Tibial artery (tissue), 4 donors: Measurements from ENCODE around the gene RPL13.

ENCODE experiments used
- DNase-seq, 2 donors: peaks; one replicate each; pipeline ENCODE4 v3.0.0-alpha.2; 2019
- H3K27ac ChIP-seq, 2 donors: fragments of 200-600 bp; sonication (generic) in 1 of 2; 1 replicate in 1 of 2; 2 replicates in 1 of 2; pipeline ENCODE4 v1.5.1; 2018 to 2019; ENCODE audit warnings: mild to moderate bottlenecking in 1 of 2
- H3K27me3 ChIP-seq, 2 donors: fragments of 200-600 bp; sonication (generic) in 1 of 2; one replicate each; pipeline versions ENCODE4 v1.5.1 to v1.6.0; 2016 to 2019
- H3K36me3 ChIP-seq, 3 donors: fragments of 200-600 bp; sonication (generic) in 2 of 3; one replicate each; pipeline ENCODE4 v1.5.1; 2016 to 2019; ENCODE audit warnings: mild to moderate bottlenecking in 2 of 3
- H3K4me1 ChIP-seq, 4 donors: fragments of 200-600 bp; sonication (generic) in 2 of 4; 1 replicate in 3 of 4; 2 replicates in 1 of 4; pipeline ENCODE4 v1.5.1; 2016 to 2019
- H3K4me3 ChIP-seq, 2 donors: fragments of 200-600 bp; sonication (generic) in 1 of 2; 1 replicate in 1 of 2; 2 replicates in 1 of 2; pipeline ENCODE4 v1.5.1; 2018 to 2019; ENCODE audit warnings: mild to moderate bottlenecking in 2 of 2
- H3K9me3 ChIP-seq, 3 donors: fragments of 200-600 bp; sonication (generic) in 1 of 3; one replicate each; pipeline ENCODE4 v1.5.1; 2016 to 2019
- intact Hi-C: fragments of 100-400 bp; cut with DNase I; formaldehyde crosslinking; loops from one replicate; pipeline ENCODE4 v1.15.0; 2023; ENCODE audit warnings: low total_unique reads
- TF ChIP-seq, protein P1 (sequence below), 2 experiments: fragments of 200-600 bp in 1 of 2; fragments of 450-650 bp in 1 of 2; IDR thresholded peaks; one replicate each; pipeline ENCODE4 v1.5.1; 2017 to 2019; ENCODE audit warnings: antibody characterized with exemption in 2 of 2, mild to moderate bottlenecking in 1 of 2, moderate library complexity in 1 of 2

RPL13 gene

GRCh38 chr16:89596061-89596689 is 35.7 kb downstream of the RPL13 start:
- DNase-seq = no peak
- Histone ChIP-seq H3K4me1 (no peaks in the 10 kb centered on the region), H3K36me3 (no peaks in the 10 kb centered on the region), H3K4me3 (no peak overlapping the region), H3K27ac (no peak overlapping the region), H3K9me3 (no peaks in the 10 kb centered on the region), H3K27me3 (no peaks in the 10 kb centered on the region)
- TF ChIP-seq, protein P1, sequence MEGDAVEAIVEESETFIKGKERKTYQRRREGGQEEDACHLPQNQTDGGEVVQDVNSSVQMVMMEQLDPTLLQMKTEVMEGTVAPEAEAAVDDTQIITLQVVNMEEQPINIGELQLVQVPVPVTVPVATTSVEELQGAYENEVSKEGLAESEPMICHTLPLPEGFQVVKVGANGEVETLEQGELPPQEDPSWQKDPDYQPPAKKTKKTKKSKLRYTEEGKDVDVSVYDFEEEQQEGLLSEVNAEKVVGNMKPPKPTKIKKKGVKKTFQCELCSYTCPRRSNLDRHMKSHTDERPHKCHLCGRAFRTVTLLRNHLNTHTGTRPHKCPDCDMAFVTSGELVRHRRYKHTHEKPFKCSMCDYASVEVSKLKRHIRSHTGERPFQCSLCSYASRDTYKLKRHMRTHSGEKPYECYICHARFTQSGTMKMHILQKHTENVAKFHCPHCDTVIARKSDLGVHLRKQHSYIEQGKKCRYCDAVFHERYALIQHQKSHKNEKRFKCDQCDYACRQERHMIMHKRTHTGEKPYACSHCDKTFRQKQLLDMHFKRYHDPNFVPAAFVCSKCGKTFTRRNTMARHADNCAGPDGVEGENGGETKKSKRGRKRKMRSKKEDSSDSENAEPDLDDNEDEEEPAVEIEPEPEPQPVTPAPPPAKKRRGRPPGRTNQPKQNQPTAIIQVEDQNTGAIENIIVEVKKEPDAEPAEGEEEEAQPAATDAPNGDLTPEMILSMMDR (IDR thresholded peaks at IDR 0.05) = no peak
- intact Hi-C loops = no loop called here

DNA sequence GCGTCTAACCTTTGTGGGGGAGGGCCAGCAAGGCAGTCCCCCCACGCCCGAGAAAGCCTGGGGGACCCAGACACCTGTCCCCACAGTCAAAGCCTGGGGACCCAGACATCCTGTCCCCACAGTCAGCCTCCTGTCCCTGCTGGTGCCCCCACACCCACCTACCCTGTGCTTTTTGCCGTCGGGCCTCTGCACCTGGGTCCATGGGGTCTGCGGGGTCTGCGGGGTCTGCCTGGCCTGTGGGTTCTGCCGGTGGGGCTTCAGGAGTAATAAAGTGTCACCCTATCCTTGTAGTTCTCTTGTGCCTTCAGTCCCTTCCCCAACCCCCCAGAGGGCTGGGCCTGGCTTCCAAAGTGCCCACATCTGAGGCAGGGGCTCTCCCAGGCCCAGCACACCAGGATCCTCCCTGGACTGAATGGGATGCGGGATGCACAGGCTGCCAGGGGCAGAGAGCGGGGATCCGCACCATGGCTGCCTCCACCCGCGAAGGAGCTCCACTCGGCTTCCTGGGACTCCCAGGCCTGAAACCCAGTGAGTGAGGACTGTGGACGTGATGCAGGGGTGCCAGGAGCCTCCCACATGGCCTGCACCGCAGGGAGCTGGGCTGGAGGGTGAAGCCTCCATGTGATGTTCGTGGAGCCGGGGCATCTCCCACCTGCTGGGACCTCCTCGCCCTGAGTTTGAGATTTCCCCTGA is 36.6 kb downstream of the RPL13 start:
- H3K4me1 ChIP-seq = peaks cover 0 to 2% (median under 1%) of the 10 kb centered on the region in 4 donors
- TF ChIP-seq, protein P1 (IDR thresholded peaks at IDR 0.05) = no peak
- no peaks in the 10 kb centered on the region for H3K36me3 ChIP-seq
- H3K27me3 ChIP-seq = peaks cover 0 to 4% of the 10 kb centered on the region in 2 donors
- no peak overlapping the region for H3K27ac ChIP-seq
- intact Hi-C loops = no loop called here
- H3K9me3 ChIP-seq = no peaks in the 10 kb centered on the region
- no peak for DNase-seq
- H3K4me3 ChIP-seq = no peak overlapping the region

DNA sequence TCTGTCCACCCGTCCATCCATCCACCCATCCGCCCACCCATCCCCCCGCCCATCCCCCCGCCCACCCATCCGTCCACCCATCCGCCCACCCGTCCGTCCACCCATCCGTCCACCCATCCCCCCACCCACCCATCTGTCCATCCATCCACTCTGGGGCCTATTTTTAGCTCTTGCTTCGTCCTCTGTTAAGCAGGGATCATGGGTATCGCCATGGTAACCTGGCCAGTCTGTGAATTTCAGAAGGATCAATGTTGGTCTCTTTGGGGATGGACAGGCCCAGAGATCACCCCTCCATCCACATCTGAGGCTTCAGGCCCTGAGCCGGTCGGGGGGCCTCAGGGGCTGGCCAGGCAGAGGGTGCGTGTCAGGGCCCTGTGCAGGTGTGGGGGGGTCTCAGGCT is 37.7 kb downstream of the RPL13 start:
- Histone ChIP-seq H3K27ac (no peak overlapping the region), H3K9me3 (no peaks in the 10 kb centered on the region), H3K36me3 (no peaks in the 10 kb centered on the region), H3K27me3 (peaks cover 0 to 15% of the 10 kb centered on the region in 2 donors), H3K4me3 (no peak overlapping the region), H3K4me1 (peaks cover 0 to 11% (median 7%) of the 10 kb centered on the region in 4 donors)
- intact Hi-C loops = no loop called here
- TF ChIP-seq, protein P1 (IDR thresholded peaks at IDR 0.05) = no peak
- DNase-seq = no peak

DNA sequence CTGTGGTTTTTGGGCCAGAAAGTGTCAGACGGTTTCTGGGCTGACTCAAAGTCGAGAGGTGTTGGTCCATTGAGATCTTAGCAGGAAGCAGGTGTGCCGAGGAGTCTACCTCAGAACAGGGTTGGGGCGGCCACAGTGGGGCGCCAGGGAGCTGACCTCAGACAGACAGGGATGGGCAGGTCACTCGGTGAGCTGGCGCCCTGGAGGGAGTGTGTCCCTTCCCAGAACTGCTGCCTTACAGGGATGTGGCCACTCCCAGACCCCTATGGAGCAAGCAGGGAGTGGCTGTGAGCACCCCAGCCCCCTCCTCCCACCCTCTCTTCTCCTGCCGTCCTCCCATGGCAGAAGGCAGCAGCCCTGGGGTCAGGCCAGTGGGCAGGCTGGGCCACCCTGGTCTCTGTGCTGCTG is 39.0 kb downstream of the RPL13 start:
- H3K4me1 ChIP-seq = peaks cover 0 to 11% (median 7%) of the 10 kb centered on the region in 4 donors
- DNase-seq = no peak
- H3K27me3 ChIP-seq = peaks cover 0 to 18% of the 10 kb centered on the region in 2 donors
- intact Hi-C loops = no loop called here
- H3K27ac ChIP-seq = no peak overlapping the region
- TF ChIP-seq, protein P1 (IDR thresholded peaks at IDR 0.05) = no peak
- H3K9me3 ChIP-seq = no peaks in the 10 kb centered on the region
- H3K4me3 ChIP-seq = no peak overlapping the region
- H3K36me3 ChIP-seq = no peaks in the 10 kb centered on the region

DNA sequence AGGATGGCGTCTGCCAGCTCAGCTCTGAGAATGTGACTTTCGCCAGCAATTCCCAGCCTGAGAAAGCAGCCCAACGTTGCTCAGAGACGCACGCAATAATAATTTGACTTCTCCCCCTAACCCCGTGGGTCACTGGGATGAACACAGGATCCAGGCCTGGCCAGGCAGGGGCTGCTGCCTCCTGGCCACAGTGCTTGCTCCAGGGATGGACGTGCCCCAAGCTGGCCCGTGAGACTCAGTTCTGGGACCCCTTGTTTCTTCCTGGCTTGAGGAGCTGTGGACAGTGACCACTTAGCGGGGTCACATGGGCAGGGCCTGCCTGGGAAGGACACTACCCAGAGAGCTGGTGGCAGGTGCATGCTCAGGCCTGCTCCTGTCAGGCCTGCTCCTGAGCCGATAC is 39.4 kb downstream of the RPL13 start:
- H3K36me3 ChIP-seq = no peaks in the 10 kb centered on the region
- no peaks in the 10 kb centered on the region for H3K9me3 ChIP-seq
- TF ChIP-seq, protein P1 (IDR thresholded peaks at IDR 0.05) = no peak
- H3K27ac ChIP-seq = no peak overlapping the region
- H3K4me1 ChIP-seq = peaks cover 0 to 11% (median 7%) of the 10 kb centered on the region in 4 donors
- H3K27me3 ChIP-seq = peaks cover 0 to 23% of the 10 kb centered on the region in 2 donors
- DNase-seq = no peak
- intact Hi-C loops = no loop called here
- no peak overlapping the region for H3K4me3 ChIP-seq
